Neuron (in vitro differentiated cells): Measurements from ENCODE around the gene B9D2.

Source experiments
- H2AFZ ChIP-seq: one replicate; pipeline ENCODE4 v1.6.1; 2013; ENCODE audit warnings: low read depth, mild to moderate bottlenecking, inconsistent platforms, low read length, moderate library complexity
- H3K27me3 ChIP-seq: one replicate; pipeline ENCODE4 v1.6.1; 2013; ENCODE audit warnings: low read length; ENCODE audit not compliant: insufficient read depth
- H3K36me3 ChIP-seq: one replicate; pipeline ENCODE4 v1.6.1; 2013; ENCODE audit warnings: low read length; ENCODE audit not compliant: insufficient read depth
- H3K4me1 ChIP-seq: one replicate; pipeline ENCODE4 v1.6.1; 2013; ENCODE audit warnings: low read length; ENCODE audit not compliant: insufficient read depth
- H3K4me3 ChIP-seq: 2 replicates; pipeline ENCODE4 v1.5.1; 2013; ENCODE audit warnings: mild to moderate bottlenecking, low read length, moderate library complexity
- H3K9me3 ChIP-seq: one replicate; pipeline ENCODE4 v1.6.1; 2013; ENCODE audit warnings: low read length

B9D2 gene

GRCh38 chr19:41318696-41319499 is 45.1 kb downstream of the B9D2 start:
- peaks cover 46% of the 10 kb centered on the region for H3K36me3 ChIP-seq

GRCh38 chr19:41316306-41316920 is 47.5 kb downstream of the B9D2 start:
- peaks cover 53% of the 10 kb centered on the region for H3K36me3 ChIP-seq

More at GRCh38 chr19:41318696-41319499, 45.1 kb downstream of the B9D2 start:
- H3K4me1 ChIP-seq: peaks cover 16% of the 10 kb centered on the region
- no peak overlapping the region for H3K4me3 ChIP-seq
- no peaks in the 10 kb centered on the region for H3K27me3 ChIP-seq
- H2AFZ ChIP-seq: no peak overlapping the region
- peaks cover 8% of the 10 kb centered on the region for H3K9me3 ChIP-seq

GRCh38 chr19:41311613-41312012 is 52.3 kb downstream of the B9D2 start:
- no peaks in the 10 kb centered on the region for H3K27me3 ChIP-seq
- no peak overlapping the region for H3K4me3 ChIP-seq
- peaks cover 26% of the 10 kb centered on the region for H3K36me3 ChIP-seq
- no peak overlapping the region for H2AFZ ChIP-seq
- H3K4me1 ChIP-seq: peaks cover 9% of the 10 kb centered on the region
- peaks cover 4% of the 10 kb centered on the region for H3K9me3 ChIP-seq

More at GRCh38 chr19:41316306-41316920, 47.5 kb downstream of the B9D2 start:
- Histone ChIP-seq H3K27me3 (no peaks in the 10 kb centered on the region), H2AFZ (no peak overlapping the region), H3K4me3 (no peak overlapping the region), H3K9me3 (peaks cover 8% of the 10 kb centered on the region), H3K4me1 (peaks cover 4% of the 10 kb centered on the region)

GRCh38 chr19:41311072-41311471 is 52.9 kb downstream of the B9D2 start:
- no peaks in the 10 kb centered on the region for H3K9me3 ChIP-seq
- H3K36me3 ChIP-seq: peaks cover 26% of the 10 kb centered on the region
- peaks cover 9% of the 10 kb centered on the region for H3K4me1 ChIP-seq
- peak overlapping the region; percentile 73 for H2AFZ ChIP-seq
- H3K27me3 ChIP-seq: no peaks in the 10 kb centered on the region
- peak overlapping the region; percentile 65 for H3K4me3 ChIP-seq

- H3K4me3 ChIP-seq: peak within 1 kb of the TSS; percentile 65
- H2AFZ ChIP-seq: peak within 1 kb of the TSS; percentile 73
- peaks cover 9% of the 10 kb centered on the region for H3K4me1 ChIP-seq
- peaks cover 28% of the 10 kb centered on the region for H3K36me3 ChIP-seq
- H3K27me3 ChIP-seq: no peaks in the 10 kb centered on the region
- H3K9me3 ChIP-seq: no peaks in the 10 kb centered on the region
Measured at GRCh38 chr19:41310033-41310831, 53.7 kb downstream of the B9D2 start, which contains the start of gene CCDC97. TSS of gene CCDC97 (plus strand) at chr19:41310172. CDS start at chr19:41310311, 139 bp downstream.

GRCh38 chr19:41309180-41310032 is 54.5 kb downstream of the B9D2 start:
- Histone ChIP-seq H3K36me3 (peaks cover 36% of the 10 kb centered on the region), H3K4me1 (peaks cover 9% of the 10 kb centered on the region), H3K27me3 (no peaks in the 10 kb centered on the region), H3K4me3 (peak overlapping the region; percentile 65), H3K9me3 (no peaks in the 10 kb centered on the region), H2AFZ (peak overlapping the region; percentile 73)

GRCh38 chr19:41308450-41309179 is 55.3 kb downstream of the B9D2 start:
- Histone ChIP-seq H2AFZ (no peak overlapping the region), H3K4me3 (no peak overlapping the region), H3K27me3 (no peaks in the 10 kb centered on the region), H3K9me3 (no peaks in the 10 kb centered on the region), H3K36me3 (peaks cover 44% of the 10 kb centered on the region), H3K4me1 (peaks cover 9% of the 10 kb centered on the region)

- no peak overlapping the region for H2AFZ ChIP-seq
- H3K36me3 ChIP-seq: peaks cover 45% of the 10 kb centered on the region
- peaks cover 9% of the 10 kb centered on the region for H3K4me1 ChIP-seq
- H3K9me3 ChIP-seq: no peaks in the 10 kb centered on the region
- H3K4me3 ChIP-seq: no peak overlapping the region
- no peaks in the 10 kb centered on the region for H3K27me3 ChIP-seq
Measured at GRCh38 chr19:41307954-41308449, 55.9 kb downstream of the B9D2 start.

- no peaks in the 10 kb centered on the region for H3K27me3 ChIP-seq
- no peak overlapping the region for H2AFZ ChIP-seq
- peaks cover 45% of the 10 kb centered on the region for H3K36me3 ChIP-seq
- no peak overlapping the region for H3K4me3 ChIP-seq
- H3K4me1 ChIP-seq: peaks cover 9% of the 10 kb centered on the region
- no peaks in the 10 kb centered on the region for H3K9me3 ChIP-seq
Measured at GRCh38 chr19:41307090-41307875, 56.7 kb downstream of the B9D2 start.

- H3K36me3 ChIP-seq: peaks cover 53% of the 10 kb centered on the region
- peaks cover 5% of the 10 kb centered on the region for H3K4me1 ChIP-seq
- H3K27me3 ChIP-seq: no peaks in the 10 kb centered on the region
- H3K9me3 ChIP-seq: no peaks in the 10 kb centered on the region
- H2AFZ ChIP-seq: no peak overlapping the region
- H3K4me3 ChIP-seq: no peak overlapping the region
Measured at GRCh38 chr19:41305927-41306793, 57.8 kb downstream of the B9D2 start.
